ENCODE data around the gene SLC2A4RG. TPM values are rescaled to one million over a fixed set of nuclear protein-coding genes. Genes with fewer than 3 reads are reported as not detected.
A peak's percentile ranks its signal among the peaks of the same experiment; 100 is the strongest.

Gene SLC2A4RG, protein sequence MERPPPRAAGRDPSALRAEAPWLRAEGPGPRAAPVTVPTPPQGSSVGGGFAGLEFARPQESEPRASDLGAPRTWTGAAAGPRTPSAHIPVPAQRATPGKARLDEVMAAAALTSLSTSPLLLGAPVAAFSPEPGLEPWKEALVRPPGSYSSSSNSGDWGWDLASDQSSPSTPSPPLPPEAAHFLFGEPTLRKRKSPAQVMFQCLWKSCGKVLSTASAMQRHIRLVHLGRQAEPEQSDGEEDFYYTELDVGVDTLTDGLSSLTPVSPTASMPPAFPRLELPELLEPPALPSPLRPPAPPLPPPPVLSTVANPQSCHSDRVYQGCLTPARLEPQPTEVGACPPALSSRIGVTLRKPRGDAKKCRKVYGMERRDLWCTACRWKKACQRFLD
- 50.2 and 91.1 TPM in 2 replicates for total RNA-seq

DNA sequence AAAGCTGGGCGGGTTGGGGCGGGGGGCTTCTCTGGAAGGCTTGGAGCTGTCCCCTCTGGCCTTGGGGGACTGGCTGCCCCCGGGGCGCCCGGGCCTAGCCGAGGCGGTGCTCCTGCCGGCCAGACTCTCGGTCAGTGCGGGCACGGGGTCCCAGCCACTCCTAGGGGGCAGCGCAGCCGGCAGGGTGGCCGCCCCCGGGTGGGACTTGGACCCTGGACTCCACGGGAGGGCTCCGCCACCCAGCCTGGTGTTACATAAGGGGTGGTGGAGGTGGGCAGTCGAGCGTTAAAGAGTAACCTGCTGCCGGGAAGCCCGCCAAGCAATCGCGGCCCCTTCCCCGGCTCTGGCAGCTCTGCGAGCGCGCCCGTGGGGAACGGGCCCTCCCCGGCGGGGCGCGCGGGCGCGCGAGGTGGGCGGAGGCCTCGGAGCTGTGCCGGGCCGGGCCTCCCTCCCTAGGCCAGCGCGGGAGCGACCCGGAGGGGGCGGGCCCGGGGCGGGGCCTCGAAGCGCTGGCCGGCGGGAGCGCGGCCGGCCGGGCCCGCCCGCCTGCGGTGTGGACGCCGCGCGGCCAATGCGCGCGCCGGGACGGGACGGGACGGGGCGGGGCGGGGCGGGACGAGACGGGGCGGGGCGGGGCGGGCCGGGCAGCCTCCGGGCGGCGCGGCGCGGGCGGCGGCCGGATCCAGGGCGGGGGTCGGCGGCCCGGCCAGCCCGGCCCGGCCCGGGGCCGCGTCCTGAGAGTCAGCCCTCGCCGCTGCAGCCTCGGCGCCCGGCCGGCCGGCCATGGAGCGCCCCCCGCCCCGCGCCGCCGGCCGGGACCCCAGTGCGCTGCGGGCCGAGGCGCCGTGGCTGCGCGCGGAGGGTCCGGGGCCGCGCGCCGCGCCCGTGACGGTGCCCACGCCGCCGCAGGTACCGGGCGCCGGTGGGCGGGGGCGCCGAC, at the start of gene SLC2A4RG:
TSS of gene SLC2A4RG (plus strand) at position 647 of the 940 bp plus-strand sequence. CDS start at position 784, 137 bp downstream.
- Histone ChIP-seq H3K4me3 (ENCODE audit: low read depth, low read length) (peak within 1 kb of the TSS; percentile 57), H3K27me3 (ENCODE audit: control insufficient read depth, insufficient read depth, low read length) (no peaks in the 10 kb centered on the region), H3K36me3 (ENCODE audit: control insufficient read depth, insufficient read depth, low read length) (peaks cover 3% of the 10 kb centered on the region)
- DNase-seq (ENCODE audit: low read depth): no peak
- TF ChIP-seq, protein P1, sequence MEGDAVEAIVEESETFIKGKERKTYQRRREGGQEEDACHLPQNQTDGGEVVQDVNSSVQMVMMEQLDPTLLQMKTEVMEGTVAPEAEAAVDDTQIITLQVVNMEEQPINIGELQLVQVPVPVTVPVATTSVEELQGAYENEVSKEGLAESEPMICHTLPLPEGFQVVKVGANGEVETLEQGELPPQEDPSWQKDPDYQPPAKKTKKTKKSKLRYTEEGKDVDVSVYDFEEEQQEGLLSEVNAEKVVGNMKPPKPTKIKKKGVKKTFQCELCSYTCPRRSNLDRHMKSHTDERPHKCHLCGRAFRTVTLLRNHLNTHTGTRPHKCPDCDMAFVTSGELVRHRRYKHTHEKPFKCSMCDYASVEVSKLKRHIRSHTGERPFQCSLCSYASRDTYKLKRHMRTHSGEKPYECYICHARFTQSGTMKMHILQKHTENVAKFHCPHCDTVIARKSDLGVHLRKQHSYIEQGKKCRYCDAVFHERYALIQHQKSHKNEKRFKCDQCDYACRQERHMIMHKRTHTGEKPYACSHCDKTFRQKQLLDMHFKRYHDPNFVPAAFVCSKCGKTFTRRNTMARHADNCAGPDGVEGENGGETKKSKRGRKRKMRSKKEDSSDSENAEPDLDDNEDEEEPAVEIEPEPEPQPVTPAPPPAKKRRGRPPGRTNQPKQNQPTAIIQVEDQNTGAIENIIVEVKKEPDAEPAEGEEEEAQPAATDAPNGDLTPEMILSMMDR (IDR thresholded peaks at IDR 0.05; ENCODE audit: insufficient read depth, low read length, poor library complexity, severe bottlenecking): no peak

DNA sequence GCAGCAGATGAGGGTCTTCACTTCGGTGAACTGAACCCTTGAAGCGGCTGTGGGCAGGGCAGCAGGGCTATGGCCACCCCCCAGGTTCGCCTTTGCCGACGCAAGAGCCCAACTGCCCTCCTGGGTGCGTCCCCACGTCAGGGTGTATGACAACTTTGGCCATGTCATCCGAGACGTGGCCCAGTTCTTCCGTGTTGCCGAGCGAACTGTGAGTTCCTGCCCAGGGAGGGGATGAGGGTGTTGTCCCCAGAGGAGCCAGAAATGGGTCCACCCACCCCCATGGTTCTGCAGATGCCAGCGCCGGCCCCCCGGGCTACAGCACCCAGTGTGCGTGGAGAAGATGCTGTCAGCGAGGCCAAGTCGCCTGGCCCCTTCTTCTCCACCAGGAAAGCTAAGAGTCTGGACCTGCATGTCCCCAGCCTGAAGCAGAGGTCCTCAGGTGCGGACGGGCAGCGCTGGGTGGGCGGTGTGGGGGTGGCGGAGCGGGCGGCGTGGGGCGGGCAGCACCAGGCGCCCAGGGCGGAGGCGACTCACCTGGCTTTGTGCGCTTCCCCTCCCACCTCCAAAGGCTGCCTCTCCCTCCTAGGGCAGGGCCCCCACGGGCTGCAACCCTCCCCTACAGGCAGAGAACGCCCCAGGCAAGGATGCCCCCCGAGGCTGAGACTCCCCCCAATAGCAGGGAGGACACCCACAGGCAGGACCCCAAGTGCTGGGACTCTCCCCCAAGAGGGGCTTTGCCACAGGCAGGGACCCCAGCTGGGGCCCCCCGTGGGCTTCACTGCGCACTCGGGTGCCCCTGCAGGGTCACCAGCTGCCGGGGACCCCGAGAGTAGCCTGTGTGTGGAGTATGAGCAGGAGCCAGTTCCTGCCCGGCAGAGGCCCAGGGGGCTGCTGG, 49.3 kb upstream of the SLC2A4RG start:
- Histone ChIP-seq H3K36me3 (ENCODE audit: control insufficient read depth, insufficient read depth, low read length) (no peaks in the 10 kb centered on the region), H3K4me3 (ENCODE audit: low read depth, low read length) (no peak overlapping the region), H3K27me3 (ENCODE audit: control insufficient read depth, insufficient read depth, low read length) (no peaks in the 10 kb centered on the region)
- no peak for DNase-seq (ENCODE audit: low read depth)
- TF ChIP-seq, protein P1 (IDR thresholded peaks at IDR 0.05; ENCODE audit: insufficient read depth, low read length, poor library complexity, severe bottlenecking): no peak

DNA sequence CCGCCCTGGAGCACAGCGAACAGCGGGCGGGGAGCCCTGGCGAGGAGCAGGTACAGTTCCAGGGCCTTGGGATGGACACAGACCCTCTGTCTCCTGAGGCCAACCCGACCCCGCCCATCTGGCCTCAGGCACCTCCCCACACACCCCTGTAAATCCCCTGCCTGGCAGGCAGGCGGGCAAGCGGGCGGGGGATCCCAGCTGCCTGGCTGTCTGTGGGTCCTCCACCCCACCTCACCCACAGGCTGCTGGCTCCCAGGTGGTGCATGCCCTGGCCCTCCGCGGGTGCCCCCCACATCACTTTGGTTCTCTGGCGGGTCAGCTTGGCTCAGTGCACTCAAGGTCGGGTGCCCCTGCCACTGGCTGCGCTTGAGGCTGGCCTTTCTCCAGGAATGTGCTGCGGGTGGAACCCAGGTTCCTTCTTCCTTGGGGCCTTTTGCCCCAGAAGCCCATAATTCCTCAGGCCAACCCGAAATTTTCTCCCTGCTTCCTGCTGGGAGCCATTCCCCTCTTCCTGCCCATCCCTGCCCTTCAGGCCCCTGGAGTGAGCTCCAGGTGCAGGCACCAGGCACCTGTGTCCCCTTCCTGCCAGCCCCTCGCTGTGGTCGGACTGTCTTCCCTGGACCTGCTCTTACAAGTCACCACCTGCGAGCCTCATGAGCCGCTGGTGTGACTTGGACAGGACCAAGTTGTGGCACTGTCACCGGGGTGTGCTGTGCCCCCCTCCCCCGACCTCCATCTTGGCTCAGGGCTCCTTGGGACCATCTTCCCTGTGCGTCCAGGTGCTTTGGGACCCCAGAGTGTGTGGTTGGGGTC, 48.5 kb upstream of the SLC2A4RG start:
- H3K4me3 ChIP-seq (ENCODE audit: low read depth, low read length): no peak overlapping the region
- H3K36me3 ChIP-seq (ENCODE audit: control insufficient read depth, insufficient read depth, low read length): no peaks in the 10 kb centered on the region
- TF ChIP-seq, protein P1 (IDR thresholded peaks at IDR 0.05; ENCODE audit: insufficient read depth, low read length, poor library complexity, severe bottlenecking): no peak
- H3K27me3 ChIP-seq (ENCODE audit: control insufficient read depth, insufficient read depth, low read length): no peaks in the 10 kb centered on the region
- no peak for DNase-seq (ENCODE audit: low read depth)

DNA sequence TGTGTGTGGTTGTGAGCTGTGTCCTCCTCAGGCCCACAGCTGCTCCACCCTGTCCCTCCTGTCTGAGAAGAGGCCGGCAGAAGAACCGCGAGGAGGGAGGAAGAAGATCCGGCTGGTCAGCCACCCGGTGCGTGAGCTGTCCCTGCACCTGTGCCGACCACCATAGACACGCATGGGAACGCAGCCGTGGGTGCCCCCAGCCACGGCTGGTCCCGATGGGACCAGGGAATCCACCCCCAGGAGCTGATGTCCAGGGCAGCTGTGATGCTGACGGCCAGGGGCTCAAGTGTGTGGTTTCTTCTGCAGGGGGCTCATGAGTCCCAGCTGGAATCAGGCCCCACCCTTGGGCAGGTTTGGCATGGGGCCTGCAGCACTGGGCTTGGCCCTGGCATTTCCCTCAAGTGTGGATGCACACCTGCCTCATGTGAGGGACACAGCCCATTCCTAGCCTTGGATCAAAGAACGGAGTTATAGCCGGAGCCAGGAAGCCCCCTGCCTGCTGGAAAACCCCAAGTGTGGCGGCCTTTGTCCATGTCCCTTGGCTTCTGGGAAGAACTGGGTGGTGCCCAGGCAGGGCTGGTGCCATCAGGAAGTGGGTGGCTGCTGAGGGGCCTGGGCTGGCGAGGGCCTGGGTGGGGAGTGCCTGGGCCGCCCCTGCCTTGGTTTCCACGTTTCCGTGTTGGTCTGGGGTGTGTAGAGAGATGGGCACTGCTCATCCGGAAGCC, 47.7 kb upstream of the SLC2A4RG start:
- TF ChIP-seq, protein P1 (IDR thresholded peaks at IDR 0.05; ENCODE audit: insufficient read depth, low read length, poor library complexity, severe bottlenecking): no peak
- H3K27me3 ChIP-seq (ENCODE audit: control insufficient read depth, insufficient read depth, low read length): no peaks in the 10 kb centered on the region
- no peak for DNase-seq (ENCODE audit: low read depth)
- H3K4me3 ChIP-seq (ENCODE audit: low read depth, low read length): no peak overlapping the region
- no peaks in the 10 kb centered on the region for H3K36me3 ChIP-seq (ENCODE audit: control insufficient read depth, insufficient read depth, low read length)

Data from kidney epithelial cell (primary cell).